ENCODE results near the gene MPLKIP. TPM values are rescaled to one million over a fixed set of nuclear protein-coding genes. Genes with fewer than 3 reads are reported as not detected.
A peak's percentile ranks its signal among the peaks of the same experiment; 100 is the strongest.
"Not testable (repeated sequence)": the region's sequence is repeated elsewhere in the genome, so short reads cannot be mapped to it uniquely, and the experiment has no call there.

The MPLKIP gene
- total RNA-seq, 2 donors from 2014 or later, result 24.8 to 42.0 TPM

GRCh38 chr7:40141916-40142315 lies 7.5 kb upstream of the MPLKIP start:
- not testable (repeated sequence) for DNase-seq (ENCODE audit: low spot score in 2 of 2); H3K27ac Mint-ChIP-seq; H3K9me3 Mint-ChIP-seq; ATAC-seq; H3K36me3 Mint-ChIP-seq

- not testable (repeated sequence) for H3K9me3 Mint-ChIP-seq; ATAC-seq; DNase-seq (ENCODE audit: low spot score in 2 of 2); H3K27ac Mint-ChIP-seq; H3K36me3 Mint-ChIP-seq
Measured at GRCh38 chr7:40139891-40140290, 5.5 kb upstream of the MPLKIP start.

GRCh38 chr7:40138973-40139372 lies 4.6 kb upstream of the MPLKIP start:
- DNase-seq (ENCODE audit: low spot score in 2 of 2) (no peak), ATAC-seq (no peak)
- Mint-ChIP-seq H3K9me3 (no peaks in the 10 kb centered on the region), H3K27ac (no peak overlapping the region), H3K36me3 (no peaks in the 10 kb centered on the region)

- ATAC-seq (no peak), DNase-seq (ENCODE audit: low spot score in 2 of 2) (no peak)
- Mint-ChIP-seq H3K9me3 (no peaks in the 10 kb centered on the region), H3K36me3 (no peaks in the 10 kb centered on the region), H3K27ac (no peak overlapping the region)
Measured at GRCh38 chr7:40137563-40137962, 3.1 kb upstream of the MPLKIP start.

GRCh38 chr7:40135317-40135610 lies 842 bp upstream of the MPLKIP start:
- ATAC-seq, result no peak
- no peak for DNase-seq (ENCODE audit: low spot score in 2 of 2)
- Mint-ChIP-seq H3K27ac (peak overlapping the region in 1 of 2 donors; percentile 44), H3K9me3 (no peaks in the 10 kb centered on the region), H3K36me3 (peaks cover 0 to 9% of the 10 kb centered on the region in 2 donors)

GRCh38 chr7:40133561-40134427 lies 628 bp downstream of the MPLKIP start:
- DNase-seq (ENCODE audit: low spot score in 2 of 2) (no peak), ATAC-seq (peak in 1 of 2 donors; percentile 6)
- Mint-ChIP-seq H3K9me3 (no peaks in the 10 kb centered on the region), H3K27ac (peak overlapping the region; percentile 91 to 94), H3K36me3 (peaks cover 0 to 14% of the 10 kb centered on the region in 2 donors)

GRCh38 chr7:40122940-40123254 lies 11.5 kb downstream of the MPLKIP start:
- ATAC-seq (no peak), DNase-seq (ENCODE audit: low spot score in 2 of 2) (no peak)
- no peaks in the 10 kb centered on the region for H3K36me3 Mint-ChIP-seq
- no peak overlapping the region for H3K27ac Mint-ChIP-seq
- H3K9me3 Mint-ChIP-seq, result no peaks in the 10 kb centered on the region

GRCh38 chr7:40122100-40122939 lies 12.1 kb downstream of the MPLKIP start:
- not testable (repeated sequence) for DNase-seq (ENCODE audit: low spot score in 2 of 2); H3K27ac Mint-ChIP-seq; H3K36me3 Mint-ChIP-seq; ATAC-seq; H3K9me3 Mint-ChIP-seq

- ATAC-seq (no peak), DNase-seq (ENCODE audit: low spot score in 2 of 2) (no peak)
- Mint-ChIP-seq H3K27ac (no peak overlapping the region), H3K9me3 (no peaks in the 10 kb centered on the region), H3K36me3 (no peaks in the 10 kb centered on the region)
Measured at GRCh38 chr7:40120020-40120419, 14.4 kb downstream of the MPLKIP start.

GRCh38 chr7:40118201-40118600 lies 16.2 kb downstream of the MPLKIP start:
- H3K27ac Mint-ChIP-seq; DNase-seq (ENCODE audit: low spot score in 2 of 2); H3K36me3 Mint-ChIP-seq; H3K9me3 Mint-ChIP-seq; ATAC-seq: not testable (repeated sequence)

- not testable (repeated sequence) for DNase-seq (ENCODE audit: low spot score in 2 of 2); H3K36me3 Mint-ChIP-seq; ATAC-seq; H3K27ac Mint-ChIP-seq; H3K9me3 Mint-ChIP-seq
Measured at GRCh38 chr7:40117199-40117598, 17.2 kb downstream of the MPLKIP start.

GRCh38 chr7:40115936-40116335 lies 18.5 kb downstream of the MPLKIP start:
- H3K36me3 Mint-ChIP-seq, result no peaks in the 10 kb centered on the region
- no peaks in the 10 kb centered on the region for H3K9me3 Mint-ChIP-seq
- DNase-seq (ENCODE audit: low spot score in 2 of 2) (no peak), ATAC-seq (no peak)
- no peak overlapping the region for H3K27ac Mint-ChIP-seq

GRCh38 chr7:40105879-40106473 lies 28.4 kb downstream of the MPLKIP start:
- DNase-seq (ENCODE audit: low spot score in 2 of 2), result no peak
- Mint-ChIP-seq H3K27ac (no peak overlapping the region), H3K9me3 (no peaks in the 10 kb centered on the region), H3K36me3 (no peaks in the 10 kb centered on the region)
- ATAC-seq, result no peak

GRCh38 chr7:40102897-40103296 lies 31.5 kb downstream of the MPLKIP start:
- H3K9me3 Mint-ChIP-seq, result no peaks in the 10 kb centered on the region
- DNase-seq (ENCODE audit: low spot score in 2 of 2) (no peak), ATAC-seq (no peak)
- H3K36me3 Mint-ChIP-seq, result no peaks in the 10 kb centered on the region
- H3K27ac Mint-ChIP-seq, result no peak overlapping the region

GRCh38 chr7:40101201-40101600 lies 33.2 kb downstream of the MPLKIP start:
- peaks cover 0 to 2% of the 10 kb centered on the region in 2 donors for H3K36me3 Mint-ChIP-seq
- H3K27ac Mint-ChIP-seq, result no peak overlapping the region
- no peak for DNase-seq (ENCODE audit: low spot score in 2 of 2)
- ATAC-seq, result no peak
- H3K9me3 Mint-ChIP-seq, result no peaks in the 10 kb centered on the region

- Mint-ChIP-seq H3K27ac (no peak overlapping the region), H3K36me3 (peaks cover 0 to 9% of the 10 kb centered on the region in 2 donors)
- no peak for ATAC-seq
Measured at GRCh38 chr7:40099837-40100236, 34.6 kb downstream of the MPLKIP start.

GRCh38 chr7:40098810-40099209 lies 35.6 kb downstream of the MPLKIP start:
- peaks cover 8 to 14% of the 10 kb centered on the region in 2 donors for H3K36me3 Mint-ChIP-seq
- no peaks in the 10 kb centered on the region for H3K9me3 Mint-ChIP-seq

More at GRCh38 chr7:40099837-40100236, 34.6 kb downstream of the MPLKIP start:
- no peaks in the 10 kb centered on the region for H3K9me3 Mint-ChIP-seq
- DNase-seq (ENCODE audit: low spot score in 2 of 2), result no peak

More at GRCh38 chr7:40098810-40099209, 35.6 kb downstream of the MPLKIP start:
- H3K27ac Mint-ChIP-seq, result no peak overlapping the region
- ATAC-seq, result no peak
- no peak for DNase-seq (ENCODE audit: low spot score in 2 of 2)

Data from activated naive CD4-positive, alpha-beta T cell treated with anti-CD3 and anti-CD28 coated beads, Interleukin-2, amount 50 U/mL, for 72 hours (primary cell).